Measurements from ENCODE around the gene IRF2.

The IRF2 gene

DNA sequence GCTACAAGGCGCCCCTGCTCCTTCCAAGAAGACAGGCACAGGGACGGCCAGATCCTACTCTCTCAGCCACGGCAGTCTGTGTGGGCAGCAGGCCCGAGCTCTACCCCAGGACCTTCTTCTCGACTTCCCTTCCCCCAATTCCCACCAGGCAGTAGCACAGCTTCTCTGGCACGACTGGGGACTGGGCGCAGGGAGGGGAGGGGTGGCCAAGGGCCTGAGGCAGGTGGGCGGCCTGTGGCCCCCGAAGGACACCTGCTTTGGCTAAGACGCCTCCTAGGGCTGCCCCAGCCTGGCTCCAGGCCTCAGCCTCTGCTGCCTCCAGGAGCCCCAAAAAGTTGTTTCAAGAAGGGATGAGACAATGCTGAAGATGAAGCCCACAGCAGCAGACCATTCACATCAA is 24.2 kb upstream of the IRF2 start:
- no peaks in the 10 kb centered on the region for H3K27me3 ChIP-seq (ENCODE audit: control insufficient read depth, insufficient read depth, low read length)
- no peak overlapping the region for H3K4me2 ChIP-seq (ENCODE audit: low read length)
- H3K36me3 ChIP-seq (ENCODE audit: insufficient read depth, low read length) = no peaks in the 10 kb centered on the region
- no peak overlapping the region for H3K4me3 ChIP-seq (ENCODE audit: low read length)
- H3K9me3 ChIP-seq (replicated peaks; ENCODE audit: low read length) = no peaks in the 10 kb centered on the region
- H3K4me1 ChIP-seq (ENCODE audit: control insufficient read depth, insufficient read depth, low read length) = peaks cover under 1% of the 10 kb centered on the region
- no peak overlapping the region for H3K9ac ChIP-seq (ENCODE audit: low read depth, low read length)

DNA sequence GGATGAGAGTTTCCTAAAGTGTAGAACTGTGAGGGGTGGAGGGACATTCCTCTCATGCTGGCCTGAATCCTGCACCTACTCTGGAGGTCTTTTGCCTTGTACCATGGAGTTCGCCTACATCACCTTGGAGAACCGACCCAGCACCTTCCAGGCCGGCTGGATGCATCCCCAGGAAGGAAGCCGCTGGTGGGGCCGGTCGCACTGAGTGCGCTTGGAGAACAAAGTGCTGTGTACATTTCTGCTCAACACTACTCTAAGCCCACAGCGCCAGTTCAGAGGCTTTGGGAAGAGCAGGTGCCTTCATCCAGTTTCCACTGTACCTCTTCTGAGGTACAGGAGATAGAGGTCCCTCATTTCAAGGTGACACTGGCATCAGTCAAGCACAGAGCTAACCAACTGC is 15.4 kb upstream of the IRF2 start:
- H3K36me3 ChIP-seq (ENCODE audit: insufficient read depth, low read length) = no peaks in the 10 kb centered on the region
- H3K4me1 ChIP-seq (ENCODE audit: control insufficient read depth, insufficient read depth, low read length) = no peaks in the 10 kb centered on the region
- H3K9ac ChIP-seq (ENCODE audit: low read depth, low read length) = no peak overlapping the region
- no peaks in the 10 kb centered on the region for H3K9me3 ChIP-seq (replicated peaks; ENCODE audit: low read length)
- H3K4me2 ChIP-seq (ENCODE audit: low read length) = no peak overlapping the region
- H3K27me3 ChIP-seq (ENCODE audit: control insufficient read depth, insufficient read depth, low read length) = peaks cover 17% of the 10 kb centered on the region
- H3K4me3 ChIP-seq (ENCODE audit: low read length) = no peak overlapping the region

DNA sequence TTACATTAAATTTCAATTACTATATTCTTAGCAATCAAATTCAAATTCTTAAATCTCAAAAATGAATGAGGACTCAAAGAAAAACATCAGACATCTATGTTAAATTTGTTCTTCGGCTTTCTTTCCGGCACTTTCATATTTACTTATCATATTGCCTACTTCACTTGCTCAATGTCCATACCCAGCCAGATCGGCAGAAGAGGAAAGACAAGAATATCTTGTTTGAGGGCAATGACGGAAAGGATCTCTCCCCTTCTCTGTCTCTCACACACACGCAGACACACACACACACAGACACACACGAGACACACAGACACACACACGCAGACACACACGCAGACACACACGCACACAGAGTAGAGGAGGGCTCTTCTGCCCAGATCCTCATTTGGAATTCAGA is 13.2 kb upstream of the IRF2 start:
- Histone ChIP-seq H3K4me3 (ENCODE audit: low read length) (no peak overlapping the region), H3K27me3 (ENCODE audit: control insufficient read depth, insufficient read depth, low read length) (peaks cover 17% of the 10 kb centered on the region), H3K4me2 (ENCODE audit: low read length) (no peak overlapping the region), H3K36me3 (ENCODE audit: insufficient read depth, low read length) (no peaks in the 10 kb centered on the region), H3K4me1 (ENCODE audit: control insufficient read depth, insufficient read depth, low read length) (no peaks in the 10 kb centered on the region), H3K9me3 (replicated peaks; ENCODE audit: low read length) (no peaks in the 10 kb centered on the region), H3K9ac (ENCODE audit: low read depth, low read length) (no peak overlapping the region)

DNA sequence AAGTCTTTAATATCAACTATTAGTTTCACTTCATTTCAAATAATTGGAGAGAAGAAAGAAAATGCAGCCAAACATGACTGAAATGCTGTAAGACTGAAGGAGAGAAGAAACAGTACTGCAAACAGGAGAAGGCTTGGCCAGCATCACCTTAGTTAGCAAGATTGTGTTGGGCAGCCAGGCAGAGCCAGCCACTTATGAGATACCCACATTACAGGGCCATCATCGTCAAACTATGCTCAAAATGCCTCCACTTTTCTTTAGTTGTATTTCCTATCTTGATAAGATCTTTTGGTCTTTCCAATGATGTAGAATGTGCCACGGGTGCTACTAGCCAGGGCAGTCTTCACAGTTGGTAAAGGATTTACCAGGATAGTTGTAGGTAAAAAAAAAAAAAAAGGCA is 10.9 kb upstream of the IRF2 start:
- no peak overlapping the region for H3K4me2 ChIP-seq (ENCODE audit: low read length)
- no peaks in the 10 kb centered on the region for H3K9me3 ChIP-seq (replicated peaks; ENCODE audit: low read length)
- H3K27me3 ChIP-seq (ENCODE audit: control insufficient read depth, insufficient read depth, low read length) = peaks cover 8% of the 10 kb centered on the region
- no peak overlapping the region for H3K9ac ChIP-seq (ENCODE audit: low read depth, low read length)
- no peak overlapping the region for H3K4me3 ChIP-seq (ENCODE audit: low read length)
- H3K36me3 ChIP-seq (ENCODE audit: insufficient read depth, low read length) = no peaks in the 10 kb centered on the region
- no peaks in the 10 kb centered on the region for H3K4me1 ChIP-seq (ENCODE audit: control insufficient read depth, insufficient read depth, low read length)

DNA sequence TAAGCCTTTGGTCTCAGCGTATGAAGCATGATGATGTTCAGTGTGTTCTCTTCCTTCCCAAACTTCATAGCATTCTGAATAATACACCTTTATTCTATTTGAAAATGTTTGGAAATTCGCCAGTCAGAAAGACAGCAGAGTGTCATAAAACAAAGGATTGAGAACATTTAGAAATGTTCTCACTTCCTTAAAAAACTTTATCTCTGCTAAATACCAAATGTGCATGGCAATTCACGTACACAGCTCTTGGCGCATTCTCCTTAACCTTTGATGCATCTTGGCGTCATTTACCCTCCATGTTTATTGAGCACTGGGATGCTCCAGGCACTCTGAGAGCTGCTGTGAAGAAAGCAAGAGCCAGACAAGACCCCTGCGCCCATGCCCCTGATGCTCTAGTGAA is 7.2 kb upstream of the IRF2 start:
- H3K9ac ChIP-seq (ENCODE audit: low read depth, low read length) = no peak overlapping the region
- no peaks in the 10 kb centered on the region for H3K4me1 ChIP-seq (ENCODE audit: control insufficient read depth, insufficient read depth, low read length)
- no peak overlapping the region for H3K4me3 ChIP-seq (ENCODE audit: low read length)
- H3K4me2 ChIP-seq (ENCODE audit: low read length) = no peak overlapping the region
- no peaks in the 10 kb centered on the region for H3K27me3 ChIP-seq (ENCODE audit: control insufficient read depth, insufficient read depth, low read length)
- no peaks in the 10 kb centered on the region for H3K9me3 ChIP-seq (replicated peaks; ENCODE audit: low read length)
- no peaks in the 10 kb centered on the region for H3K36me3 ChIP-seq (ENCODE audit: insufficient read depth, low read length)

DNA sequence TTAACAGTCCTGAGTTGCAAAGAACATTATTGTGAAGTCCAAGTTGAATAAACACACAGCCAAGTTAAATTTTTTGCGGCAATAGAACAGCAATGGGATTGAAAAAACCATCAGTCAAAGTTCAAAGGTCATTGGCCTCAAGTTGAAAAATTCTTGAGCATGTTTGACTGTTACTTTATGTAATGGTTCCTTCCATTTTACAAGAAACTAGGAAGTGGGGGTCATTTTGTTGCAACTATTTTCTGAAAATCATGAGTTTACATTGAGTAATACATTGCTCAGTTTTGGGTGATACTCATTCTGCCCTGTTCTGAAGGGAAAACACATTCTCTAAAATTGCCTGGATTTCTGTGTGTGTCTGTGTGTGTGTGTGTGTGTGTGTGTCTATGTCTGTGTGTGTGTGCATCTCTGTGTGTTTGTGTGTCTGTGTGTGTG is 5.2 kb upstream of the IRF2 start:
- no peaks in the 10 kb centered on the region for H3K27me3 ChIP-seq (ENCODE audit: control insufficient read depth, insufficient read depth, low read length)
- H3K4me2 ChIP-seq (ENCODE audit: low read length) = no peak overlapping the region
- H3K4me1 ChIP-seq (ENCODE audit: control insufficient read depth, insufficient read depth, low read length) = peaks cover 6% of the 10 kb centered on the region
- H3K4me3 ChIP-seq (ENCODE audit: low read length) = no peak overlapping the region
- H3K9me3 ChIP-seq (replicated peaks; ENCODE audit: low read length) = no peaks in the 10 kb centered on the region
- no peak overlapping the region for H3K9ac ChIP-seq (ENCODE audit: low read depth, low read length)
- no peaks in the 10 kb centered on the region for H3K36me3 ChIP-seq (ENCODE audit: insufficient read depth, low read length)

DNA sequence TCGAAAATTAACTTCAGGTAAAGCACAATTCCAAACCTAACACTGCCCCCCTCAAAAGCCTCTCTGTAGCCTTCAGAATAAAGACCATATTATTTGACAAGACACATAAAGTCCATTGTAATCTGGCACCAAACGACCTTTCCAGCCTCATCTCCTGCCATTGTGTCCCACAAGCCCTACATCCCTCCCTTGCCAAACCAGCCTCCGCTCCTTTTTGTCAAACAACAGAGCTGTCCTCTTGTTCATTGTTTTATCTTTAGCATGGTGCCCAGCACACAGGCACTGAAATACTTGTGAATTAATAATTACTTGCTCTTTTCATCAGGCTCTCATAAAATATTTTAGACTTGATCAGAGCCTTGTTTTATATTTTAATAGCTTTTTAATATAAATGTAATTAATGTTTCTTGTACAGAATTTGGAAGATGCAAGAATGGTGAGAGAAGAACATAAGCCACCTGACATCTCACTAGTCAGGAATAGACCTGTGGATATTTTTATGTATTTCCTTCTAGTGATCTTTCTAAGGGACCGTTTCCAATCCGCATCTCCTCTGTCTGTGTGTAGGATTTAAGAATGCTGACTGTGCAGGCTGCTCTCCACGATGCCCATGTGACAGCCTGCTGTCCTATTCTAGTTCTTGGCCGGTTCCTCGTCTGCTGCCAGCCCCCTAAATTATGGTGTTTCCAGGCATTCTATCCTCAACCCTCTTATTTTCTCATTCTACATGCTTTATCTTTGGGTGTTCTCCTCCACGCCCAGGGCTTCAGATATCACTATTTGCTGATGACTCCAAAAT is 3.0 kb upstream of the IRF2 start:
- no peaks in the 10 kb centered on the region for H3K9me3 ChIP-seq (replicated peaks; ENCODE audit: low read length)
- peaks cover 8% of the 10 kb centered on the region for H3K4me1 ChIP-seq (ENCODE audit: control insufficient read depth, insufficient read depth, low read length)
- H3K27me3 ChIP-seq (ENCODE audit: control insufficient read depth, insufficient read depth, low read length) = no peaks in the 10 kb centered on the region
- H3K9ac ChIP-seq (ENCODE audit: low read depth, low read length) = no peak overlapping the region
- no peaks in the 10 kb centered on the region for H3K36me3 ChIP-seq (ENCODE audit: insufficient read depth, low read length)
- no peak overlapping the region for H3K4me2 ChIP-seq (ENCODE audit: low read length)
- H3K4me3 ChIP-seq (ENCODE audit: low read length) = no peak overlapping the region

DNA sequence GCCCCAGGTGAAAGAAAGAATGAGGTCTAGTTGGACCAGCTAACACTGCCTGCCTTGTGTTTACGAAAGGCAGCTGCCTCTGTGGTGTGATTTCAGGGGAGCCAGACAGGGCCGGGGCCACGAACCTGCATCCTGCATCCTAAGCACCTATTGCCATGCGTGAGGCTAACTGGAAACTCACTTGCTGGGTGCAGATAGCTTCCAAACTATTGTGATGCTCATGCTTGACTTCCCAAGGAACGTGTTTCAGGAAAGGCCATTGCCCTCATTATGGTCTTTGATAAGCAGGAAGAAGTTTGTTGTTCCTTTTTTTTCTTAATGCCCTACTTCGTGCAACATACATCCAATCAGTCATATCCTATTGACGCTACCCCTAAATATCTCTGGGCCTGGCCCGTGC is 2.3 kb upstream of the IRF2 start:
- Histone ChIP-seq H3K4me2 (ENCODE audit: low read length) (no peak overlapping the region), H3K36me3 (ENCODE audit: insufficient read depth, low read length) (no peaks in the 10 kb centered on the region), H3K4me3 (ENCODE audit: low read length) (no peak overlapping the region), H3K4me1 (ENCODE audit: control insufficient read depth, insufficient read depth, low read length) (peaks cover 15% of the 10 kb centered on the region), H3K9ac (ENCODE audit: low read depth, low read length) (no peak overlapping the region), H3K27me3 (ENCODE audit: control insufficient read depth, insufficient read depth, low read length) (no peaks in the 10 kb centered on the region), H3K9me3 (replicated peaks; ENCODE audit: low read length) (no peaks in the 10 kb centered on the region)

DNA sequence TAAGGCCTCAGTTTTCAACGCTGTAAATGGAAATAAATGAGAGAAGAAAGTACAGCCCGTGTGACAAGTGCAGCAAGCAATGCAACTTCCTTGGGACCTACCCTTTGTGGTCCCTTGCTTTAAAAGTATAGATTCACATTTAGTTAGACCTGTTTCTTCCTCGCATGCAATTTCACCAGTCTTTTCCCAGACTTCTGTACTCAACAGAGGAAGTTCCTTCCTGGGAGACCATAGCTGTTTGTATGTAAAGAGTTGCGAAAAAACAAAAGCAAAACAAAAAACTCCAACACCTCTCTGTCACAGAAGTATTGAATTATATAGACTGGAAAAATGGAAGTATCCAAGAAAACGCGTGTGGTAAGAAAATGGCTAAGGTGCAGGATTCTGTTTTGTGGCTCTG is 1.1 kb upstream of the IRF2 start:
- no peaks in the 10 kb centered on the region for H3K27me3 ChIP-seq (ENCODE audit: control insufficient read depth, insufficient read depth, low read length)
- H3K36me3 ChIP-seq (ENCODE audit: insufficient read depth, low read length) = no peaks in the 10 kb centered on the region
- peak overlapping the region; percentile 89 for H3K9ac ChIP-seq (ENCODE audit: low read depth, low read length)
- no peaks in the 10 kb centered on the region for H3K9me3 ChIP-seq (replicated peaks; ENCODE audit: low read length)
- H3K4me3 ChIP-seq (ENCODE audit: low read length) = peak overlapping the region; percentile 84
- H3K4me2 ChIP-seq (ENCODE audit: low read length) = peak overlapping the region; percentile 98
- peaks cover 18% of the 10 kb centered on the region for H3K4me1 ChIP-seq (ENCODE audit: control insufficient read depth, insufficient read depth, low read length)

DNA sequence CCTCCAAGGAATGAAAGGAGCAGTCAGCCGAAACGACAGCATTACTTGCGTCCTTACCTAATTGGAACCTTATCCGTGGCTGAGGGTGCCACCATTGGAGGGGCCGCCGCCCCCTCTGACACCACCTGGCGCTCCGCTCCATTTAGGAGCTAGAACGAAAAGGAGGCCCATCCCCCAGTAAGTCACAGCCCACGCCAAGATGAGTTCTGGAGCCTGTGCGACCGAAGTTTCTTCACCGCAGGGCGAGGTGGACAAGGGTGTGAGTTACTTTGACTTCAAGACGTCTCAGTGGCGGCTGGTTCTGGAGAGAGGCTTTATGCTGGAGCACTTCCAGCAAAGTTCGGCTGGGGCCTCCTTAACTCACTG is 729 bp upstream of the IRF2 start:
- peak overlapping the region; percentile 89 for H3K9ac ChIP-seq (ENCODE audit: low read depth, low read length)
- H3K9me3 ChIP-seq (replicated peaks; ENCODE audit: low read length) = no peaks in the 10 kb centered on the region
- H3K27me3 ChIP-seq (ENCODE audit: control insufficient read depth, insufficient read depth, low read length) = no peaks in the 10 kb centered on the region
- peaks cover 18% of the 10 kb centered on the region for H3K4me1 ChIP-seq (ENCODE audit: control insufficient read depth, insufficient read depth, low read length)
- H3K36me3 ChIP-seq (ENCODE audit: insufficient read depth, low read length) = no peaks in the 10 kb centered on the region
- peak overlapping the region; percentile 98 for H3K4me2 ChIP-seq (ENCODE audit: low read length)
- H3K4me3 ChIP-seq (ENCODE audit: low read length) = peak overlapping the region; percentile 84

DNA sequence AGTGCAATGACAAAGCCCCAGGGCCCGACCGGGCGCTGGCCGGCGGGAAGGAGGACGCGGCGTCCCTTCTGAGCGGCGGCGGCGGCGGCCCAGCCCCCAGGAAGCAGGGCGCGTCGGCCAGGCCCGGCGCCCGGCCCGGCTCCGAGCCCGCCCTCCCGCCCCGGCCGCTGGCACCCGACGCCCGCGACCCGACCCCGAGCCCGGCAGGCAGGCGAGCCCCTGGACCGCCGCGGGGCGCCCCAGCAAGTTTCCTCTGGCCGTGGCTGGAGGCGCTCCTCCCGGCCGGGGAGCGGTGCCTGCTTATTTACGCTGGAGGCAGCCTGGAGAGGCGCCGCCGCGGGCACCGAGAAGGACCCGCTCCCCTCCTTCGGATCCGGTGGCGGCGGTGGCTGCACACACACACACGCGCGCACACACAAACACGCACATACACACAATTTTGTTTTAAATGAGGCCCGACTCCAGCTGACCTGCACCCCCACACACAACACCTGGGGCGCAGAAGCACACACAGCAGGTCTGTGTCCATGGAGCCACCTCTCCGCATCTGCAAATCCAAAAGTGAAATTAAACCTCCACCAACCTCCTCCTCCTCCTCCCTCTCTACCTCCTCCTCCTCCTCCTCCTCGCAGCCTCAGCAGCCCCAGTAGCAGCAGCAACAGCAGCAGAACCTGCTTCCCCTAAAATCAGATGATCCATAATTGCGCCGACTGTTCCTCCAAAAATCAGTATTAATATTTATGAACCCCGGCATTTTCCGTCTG is 669 bp downstream of the IRF2 start:
- Histone ChIP-seq H3K4me1 (ENCODE audit: control insufficient read depth, insufficient read depth, low read length) (peaks cover 18% of the 10 kb centered on the region), H3K4me2 (ENCODE audit: low read length) (peak overlapping the region; percentile 87), H3K4me3 (ENCODE audit: low read length) (peak overlapping the region; percentile 84), H3K27me3 (ENCODE audit: control insufficient read depth, insufficient read depth, low read length) (no peaks in the 10 kb centered on the region), H3K9me3 (replicated peaks; ENCODE audit: low read length) (no peaks in the 10 kb centered on the region), H3K36me3 (ENCODE audit: insufficient read depth, low read length) (no peaks in the 10 kb centered on the region), H3K9ac (ENCODE audit: low read depth, low read length) (peak overlapping the region; percentile 88)

All from skeletal muscle satellite cell (primary cell).